Measurements from ENCODE around the gene TSBP1.
"Not testable (repeated sequence)": the region's sequence is repeated elsewhere in the genome, so short reads cannot be mapped to it uniquely, and the experiment has no call there.

DNA sequence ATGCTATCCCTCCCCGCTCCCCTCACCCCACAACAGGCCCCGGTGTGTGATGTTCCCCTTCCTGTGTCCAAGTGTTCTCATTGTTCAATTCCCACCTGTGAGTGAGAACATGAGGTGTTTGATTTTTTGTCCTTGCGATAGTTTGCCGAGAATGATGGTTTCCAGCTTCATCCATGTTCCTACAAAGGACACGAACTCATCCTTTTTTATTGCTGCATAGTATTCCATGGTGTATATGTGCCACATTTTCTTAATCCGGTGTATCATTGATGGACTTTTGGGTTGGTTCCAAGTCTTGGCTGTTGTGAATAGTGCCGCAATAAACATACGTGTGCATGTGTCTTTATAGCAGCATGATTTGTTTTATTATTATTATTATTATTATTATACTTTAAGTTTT is 13.2 kb downstream of the TSBP1 start:
- TF ChIP-seq, protein P1, sequence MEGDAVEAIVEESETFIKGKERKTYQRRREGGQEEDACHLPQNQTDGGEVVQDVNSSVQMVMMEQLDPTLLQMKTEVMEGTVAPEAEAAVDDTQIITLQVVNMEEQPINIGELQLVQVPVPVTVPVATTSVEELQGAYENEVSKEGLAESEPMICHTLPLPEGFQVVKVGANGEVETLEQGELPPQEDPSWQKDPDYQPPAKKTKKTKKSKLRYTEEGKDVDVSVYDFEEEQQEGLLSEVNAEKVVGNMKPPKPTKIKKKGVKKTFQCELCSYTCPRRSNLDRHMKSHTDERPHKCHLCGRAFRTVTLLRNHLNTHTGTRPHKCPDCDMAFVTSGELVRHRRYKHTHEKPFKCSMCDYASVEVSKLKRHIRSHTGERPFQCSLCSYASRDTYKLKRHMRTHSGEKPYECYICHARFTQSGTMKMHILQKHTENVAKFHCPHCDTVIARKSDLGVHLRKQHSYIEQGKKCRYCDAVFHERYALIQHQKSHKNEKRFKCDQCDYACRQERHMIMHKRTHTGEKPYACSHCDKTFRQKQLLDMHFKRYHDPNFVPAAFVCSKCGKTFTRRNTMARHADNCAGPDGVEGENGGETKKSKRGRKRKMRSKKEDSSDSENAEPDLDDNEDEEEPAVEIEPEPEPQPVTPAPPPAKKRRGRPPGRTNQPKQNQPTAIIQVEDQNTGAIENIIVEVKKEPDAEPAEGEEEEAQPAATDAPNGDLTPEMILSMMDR (IDR thresholded peaks at IDR 0.05) = not testable (repeated sequence)
- TF ChIP-seq POLR2A (IDR thresholded peaks at IDR 0.05) = not testable (repeated sequence)
